Stomach smooth muscle (tissue), 2 donors: ENCODE results near the gene NBL1.
"Not testable (repeated sequence)": the region's sequence is repeated elsewhere in the genome, so short reads cannot be mapped to it uniquely, and the experiment has no call there.

Source experiments
- H3K27ac ChIP-seq: one replicate; pipeline ENCODE4 v1.7.0; 2013; ENCODE audit warnings: mild to moderate bottlenecking, low read length, inconsistent platforms
- H3K27me3 ChIP-seq, 2 donors: one replicate each; pipeline ENCODE4 v1.7.0; 2013; ENCODE audit warnings: low read length in 2 of 2; ENCODE audit not compliant: insufficient read depth in 2 of 2, control insufficient read depth in 1 of 2
- H3K36me3 ChIP-seq, 2 donors: one replicate each; pipeline ENCODE4 v1.7.0; 2013; ENCODE audit warnings: low read length in 2 of 2; ENCODE audit not compliant: control insufficient read depth in 2 of 2, insufficient read depth in 2 of 2
- H3K4me1 ChIP-seq: one replicate; pipeline ENCODE4 v1.7.0; 2013; ENCODE audit warnings: low read length; ENCODE audit not compliant: control insufficient read depth, insufficient read depth
- H3K4me3 ChIP-seq, 2 donors: one replicate each; pipeline ENCODE4 v1.7.0; 2013; ENCODE audit warnings: low read length in 2 of 2
- H3K9ac ChIP-seq, 2 donors: one replicate each; pipeline ENCODE4 v1.7.0; 2013; ENCODE audit warnings: low read length in 2 of 2, mild to moderate bottlenecking in 1 of 2
- H3K9me3 ChIP-seq, 2 donors: one replicate each; pipeline ENCODE4 v1.7.0; 2013; ENCODE audit warnings: low read length in 2 of 2; ENCODE audit not compliant: control insufficient read depth in 2 of 2
- donor health status: healthy.
- donor health status: Pancreatic carcinoma.

NBL1 gene

DNA sequence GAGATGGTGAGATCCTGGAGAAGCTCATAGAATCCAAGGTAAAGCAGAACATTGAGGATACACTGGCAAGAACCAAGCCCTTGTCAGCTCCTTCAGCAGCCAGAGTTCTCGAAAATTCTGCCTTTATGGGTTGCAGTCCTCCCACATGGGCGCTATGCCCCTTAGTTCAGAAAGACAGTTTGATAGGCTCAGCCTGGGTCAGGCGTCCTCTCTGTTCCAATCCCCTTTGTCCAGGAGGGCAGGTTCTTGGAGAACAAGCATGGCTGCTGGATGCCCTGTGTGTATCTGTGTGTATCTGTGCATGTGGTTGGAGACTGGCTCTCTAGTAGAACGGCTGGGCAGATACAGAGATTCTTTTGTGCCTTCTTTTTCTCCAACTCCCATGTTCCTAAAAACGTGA lies 8.0 kb upstream of the NBL1 start:
- Histone ChIP-seq H3K4me1 (peaks cover 4% of the 10 kb centered on the region), H3K27ac (no peak overlapping the region), H3K4me3 (no peak overlapping the region), H3K9me3 (no peaks in the 10 kb centered on the region), H3K36me3 (no peaks in the 10 kb centered on the region), H3K27me3 (no peaks in the 10 kb centered on the region), H3K9ac (no peak overlapping the region)

DNA sequence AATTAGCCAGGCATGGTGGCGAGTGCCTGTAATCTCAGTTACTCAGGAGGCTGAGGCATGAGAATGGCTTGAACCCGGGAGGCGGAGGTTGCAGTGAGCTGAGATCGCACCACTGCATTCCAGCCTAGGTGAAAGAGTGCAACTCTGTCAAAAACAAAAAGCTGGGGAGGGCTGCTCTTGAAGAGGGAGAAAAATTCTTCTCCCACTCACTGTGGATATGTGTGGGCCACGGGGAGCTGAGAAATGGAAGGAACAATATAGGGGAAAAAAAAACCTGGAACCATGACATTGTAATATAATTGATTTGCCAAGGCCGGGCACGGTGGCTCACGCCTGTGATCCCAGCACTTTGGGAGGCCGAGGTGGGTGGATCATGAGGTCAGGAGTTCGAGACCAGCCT lies 7.4 kb upstream of the NBL1 start:
- not testable (repeated sequence) for H3K27ac ChIP-seq, H3K27me3 ChIP-seq, H3K9ac ChIP-seq, H3K36me3 ChIP-seq, H3K4me3 ChIP-seq, H3K4me1 ChIP-seq, H3K9me3 ChIP-seq

DNA sequence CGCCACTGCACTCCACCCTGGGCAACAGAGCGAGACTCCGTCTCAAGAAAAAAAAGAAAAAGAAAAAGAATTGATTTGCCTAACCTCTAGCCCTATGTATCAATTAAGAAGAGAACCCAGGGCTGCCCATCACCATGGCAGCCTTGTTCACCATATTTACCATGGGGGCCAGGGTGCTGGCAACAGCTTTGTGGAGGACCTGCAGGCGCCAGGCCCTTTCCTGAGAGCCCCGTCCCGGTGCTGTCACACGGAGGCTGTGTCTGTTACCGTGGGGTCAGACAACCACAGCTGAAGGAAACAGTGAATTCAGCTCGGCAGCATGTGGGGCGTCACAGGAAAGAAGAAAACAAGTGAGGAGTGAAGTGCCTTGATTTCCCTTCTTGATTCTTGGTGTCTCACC lies 6.5 kb upstream of the NBL1 start:
- Histone ChIP-seq H3K27me3 (no peaks in the 10 kb centered on the region), H3K36me3 (no peaks in the 10 kb centered on the region), H3K27ac (no peak overlapping the region), H3K4me3 (no peak overlapping the region), H3K4me1 (peaks cover 4% of the 10 kb centered on the region), H3K9ac (no peak overlapping the region), H3K9me3 (no peaks in the 10 kb centered on the region)

DNA sequence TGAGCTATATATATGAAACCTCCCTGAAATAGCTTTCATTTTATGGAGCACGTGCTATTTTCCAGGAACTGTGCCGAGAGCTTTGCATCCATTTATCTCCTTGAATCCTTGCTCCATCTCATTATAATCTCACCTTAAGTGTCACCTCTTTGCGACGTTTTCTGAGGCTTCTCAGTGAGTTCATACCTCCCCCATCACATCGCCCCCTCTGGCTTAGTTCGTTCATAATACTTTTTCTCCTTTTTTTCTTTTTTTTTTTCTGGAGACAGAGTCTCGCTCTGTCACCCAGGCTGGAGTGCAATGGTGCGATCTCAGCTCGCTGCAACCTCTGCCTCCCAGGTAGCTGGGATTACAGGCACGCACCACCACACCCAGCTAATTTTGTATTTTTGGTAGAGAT lies 4.9 kb upstream of the NBL1 start:
- not testable (repeated sequence) for H3K27ac ChIP-seq, H3K4me3 ChIP-seq, H3K9me3 ChIP-seq, H3K36me3 ChIP-seq, H3K9ac ChIP-seq, H3K27me3 ChIP-seq
- H3K4me1 ChIP-seq, result peaks cover 13% of the 10 kb centered on the region

DNA sequence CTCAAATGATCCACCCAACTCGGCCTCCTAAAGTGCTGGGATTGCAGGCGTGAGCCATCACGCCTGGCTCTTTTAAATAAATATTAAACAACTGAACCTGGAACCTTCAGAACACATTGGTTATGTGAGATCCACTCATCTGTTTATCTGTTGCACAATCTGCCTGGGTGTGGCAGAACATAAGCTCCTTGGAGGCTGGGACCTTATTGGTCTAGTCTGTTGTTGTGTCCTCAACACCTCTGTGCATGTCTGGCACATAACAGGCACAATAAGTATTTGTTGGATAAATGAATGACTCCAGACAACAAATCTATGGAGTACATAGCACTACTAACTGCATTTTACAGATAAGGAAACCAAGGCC lies 4.1 kb upstream of the NBL1 start:
- no peaks in the 10 kb centered on the region for H3K36me3 ChIP-seq
- H3K9me3 ChIP-seq, result no peaks in the 10 kb centered on the region
- peaks cover 13% of the 10 kb centered on the region for H3K4me1 ChIP-seq
- H3K27me3 ChIP-seq, result no peaks in the 10 kb centered on the region
- no peak overlapping the region for H3K27ac ChIP-seq
- H3K9ac ChIP-seq, result no peak overlapping the region
- H3K4me3 ChIP-seq, result no peak overlapping the region

DNA sequence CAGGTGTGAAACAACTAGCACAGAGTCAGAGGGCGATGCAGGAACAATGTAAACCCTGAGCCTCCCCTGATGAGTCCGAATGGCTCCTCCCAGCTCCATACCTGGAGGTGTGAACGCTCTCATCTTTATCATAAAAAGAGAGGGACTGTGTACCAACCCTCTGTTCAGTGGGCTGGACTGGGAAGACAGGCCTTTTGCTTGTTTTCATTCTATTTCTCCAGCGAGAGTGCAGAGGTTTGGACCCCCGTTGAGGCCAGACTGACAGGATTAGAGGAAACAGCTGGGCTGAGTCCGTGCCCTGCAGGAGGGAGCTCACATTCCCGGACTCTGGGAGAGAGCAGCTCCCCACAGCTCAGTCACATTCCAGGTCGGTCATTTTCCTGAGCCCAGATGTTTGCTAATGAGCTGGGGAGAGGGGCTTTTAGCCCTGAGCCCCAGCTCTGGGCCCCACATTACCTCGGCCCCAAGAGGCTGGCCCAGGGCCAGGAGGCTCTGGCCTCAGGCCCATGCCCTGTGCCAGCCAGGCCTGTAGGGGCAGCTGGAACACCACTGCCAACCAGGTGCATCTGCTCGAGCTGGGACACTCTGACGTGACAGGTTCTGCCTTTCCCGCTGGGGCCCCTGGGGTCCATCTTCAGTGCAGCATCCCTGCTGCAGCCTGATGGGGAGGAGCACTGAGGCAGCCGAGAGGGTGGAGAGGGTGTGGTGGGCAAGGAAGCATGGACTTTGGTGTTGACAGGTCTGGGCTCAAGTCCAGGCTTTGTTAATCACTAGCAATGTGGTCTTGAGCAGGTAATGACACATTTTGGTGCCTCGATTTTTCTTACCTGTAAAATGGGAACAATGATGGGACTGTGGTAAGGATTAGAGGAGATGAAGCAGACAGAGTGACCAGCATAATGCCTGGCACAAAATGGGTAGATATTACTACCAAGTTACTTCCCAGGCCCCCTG lies 3.5 kb upstream of the NBL1 start:
- Histone ChIP-seq H3K9ac (no peak overlapping the region), H3K27ac (no peak overlapping the region), H3K36me3 (no peaks in the 10 kb centered on the region), H3K4me1 (peaks cover 19% of the 10 kb centered on the region), H3K4me3 (no peak overlapping the region), H3K9me3 (no peaks in the 10 kb centered on the region), H3K27me3 (no peaks in the 10 kb centered on the region)

DNA sequence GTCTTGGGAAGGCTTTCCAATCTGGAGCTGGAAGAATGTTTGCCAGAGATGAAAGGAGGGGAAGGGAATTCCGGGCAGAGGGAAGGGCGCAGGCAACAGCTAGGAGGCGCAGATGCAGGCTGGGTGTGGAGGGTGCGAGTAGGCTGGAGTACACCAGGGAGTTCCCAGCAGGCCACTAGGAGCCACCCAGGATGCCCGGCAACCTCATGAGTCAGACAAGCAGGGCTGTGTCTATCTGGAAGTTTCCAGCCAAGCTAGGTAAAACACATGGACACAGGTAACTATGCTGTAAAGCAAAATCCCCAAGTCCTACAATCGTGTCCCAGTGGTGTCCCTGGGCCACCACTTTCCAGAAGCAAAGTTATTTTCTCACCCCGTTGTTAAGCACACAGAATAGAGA lies 990 bp upstream of the NBL1 start:
- Histone ChIP-seq H3K4me3 (peak overlapping the region; percentile 76 to 77), H3K36me3 (no peaks in the 10 kb centered on the region), H3K9ac (peak overlapping the region; percentile 68 to 74), H3K4me1 (peaks cover 44% of the 10 kb centered on the region), H3K27me3 (no peaks in the 10 kb centered on the region), H3K27ac (peak overlapping the region; percentile 77), H3K9me3 (no peaks in the 10 kb centered on the region)

DNA sequence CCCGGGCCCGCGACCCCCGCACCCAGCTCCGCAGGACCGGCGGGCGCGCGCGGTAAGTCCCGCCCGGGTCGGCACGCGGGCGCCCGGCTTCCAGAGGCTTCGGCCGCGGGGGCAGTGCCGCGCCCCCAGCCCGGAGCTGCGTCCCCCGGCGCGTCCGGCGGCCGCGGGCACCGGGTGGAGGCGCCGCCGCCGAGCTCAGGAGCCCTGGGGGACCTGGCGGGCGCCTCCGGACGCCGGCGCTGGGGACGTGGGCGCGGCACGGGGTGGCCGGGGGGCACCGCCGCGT lies 227 bp downstream of the NBL1 start:
- Histone ChIP-seq H3K4me1 (peaks cover 52% of the 10 kb centered on the region), H3K4me3 (peak overlapping the region; percentile 84 to 93), H3K9me3 (no peaks in the 10 kb centered on the region), H3K27me3 (no peaks in the 10 kb centered on the region), H3K9ac (peak overlapping the region; percentile 90 to 92), H3K27ac (peak overlapping the region; percentile 83), H3K36me3 (no peaks in the 10 kb centered on the region)

DNA sequence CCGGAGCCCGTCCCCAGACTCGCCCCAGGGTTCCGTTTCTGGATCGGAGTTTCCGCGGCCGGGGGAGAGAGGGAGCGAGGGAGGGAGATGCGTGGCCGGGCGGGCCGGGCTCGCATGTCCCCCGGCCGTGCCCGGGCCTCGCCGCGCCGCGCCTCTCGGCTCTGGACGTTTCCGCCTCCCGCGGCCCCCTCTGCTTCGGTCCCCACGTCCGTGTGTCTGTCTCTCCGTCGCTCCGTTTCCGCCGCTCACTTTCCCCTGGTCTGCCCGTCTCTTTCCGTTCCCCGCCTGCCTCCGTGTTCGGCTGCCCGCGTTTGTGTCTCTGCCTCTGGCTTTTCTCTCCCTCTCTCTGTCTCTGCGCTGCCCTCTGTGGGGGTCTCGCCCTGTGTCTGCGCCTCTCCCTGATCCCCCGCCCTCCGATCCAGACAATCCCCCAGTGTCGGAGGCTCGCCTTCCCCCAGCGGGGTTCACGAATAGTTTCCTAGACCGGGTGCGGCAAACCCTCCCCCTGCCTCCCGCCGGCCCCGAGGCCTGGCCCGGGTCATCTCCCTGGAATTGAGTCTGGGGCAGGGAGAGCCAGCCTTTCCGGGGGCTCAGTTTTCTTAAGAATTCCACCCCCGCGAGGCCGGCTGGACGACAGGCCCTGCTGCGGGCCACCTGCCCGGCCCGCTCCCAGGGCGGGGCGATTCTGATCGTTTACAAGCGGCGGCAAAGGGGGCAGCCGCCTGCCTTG lies 735 bp downstream of the NBL1 start:
- Histone ChIP-seq H3K27me3 (no peaks in the 10 kb centered on the region), H3K36me3 (no peaks in the 10 kb centered on the region), H3K4me1 (peaks cover 52% of the 10 kb centered on the region), H3K9me3 (no peaks in the 10 kb centered on the region), H3K27ac (peak overlapping the region; percentile 83), H3K4me3 (peak overlapping the region; percentile 84 to 93), H3K9ac (peak overlapping the region; percentile 90 to 92)

DNA sequence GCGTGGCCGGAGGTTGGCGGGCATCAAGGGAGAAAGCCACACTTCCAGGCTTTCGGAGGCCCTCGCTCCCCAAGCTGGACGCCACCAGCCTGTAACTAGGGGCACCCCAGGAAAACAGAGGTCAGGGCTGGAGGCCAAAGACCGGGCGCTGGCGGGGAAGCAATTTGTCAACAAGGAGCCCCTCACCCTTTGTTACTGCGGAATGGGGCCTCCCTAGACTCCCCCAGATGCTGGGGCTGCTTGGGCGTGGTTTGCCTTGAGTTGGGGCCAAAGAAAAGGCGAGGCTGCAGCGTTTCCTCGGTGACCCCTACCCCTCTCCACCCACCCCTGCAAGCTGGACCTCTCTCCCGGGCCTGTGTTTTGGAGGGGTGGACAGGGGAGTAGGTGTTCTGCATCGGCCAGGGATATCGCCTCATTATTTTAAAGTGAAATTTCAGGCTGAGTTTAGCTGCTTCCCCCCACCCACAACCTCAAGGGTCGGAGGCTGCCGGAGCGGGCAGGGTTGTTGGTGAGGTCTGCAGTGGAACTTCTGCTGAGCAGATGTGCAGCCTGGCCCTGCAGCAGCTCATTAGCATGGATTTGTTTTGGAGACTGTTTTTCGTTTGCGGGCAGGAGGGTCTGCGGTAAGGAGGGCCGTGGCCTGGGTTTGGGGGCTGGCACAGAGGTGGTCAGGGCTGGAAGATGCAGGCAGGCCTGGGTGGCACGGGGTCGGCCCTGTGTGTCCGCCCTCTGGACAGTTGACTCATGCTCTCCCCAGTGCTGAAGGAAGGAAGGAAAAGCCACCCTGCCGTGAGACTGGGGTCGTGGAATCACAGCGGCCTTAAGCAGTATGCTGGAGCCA lies 1.5 kb downstream of the NBL1 start:
- Histone ChIP-seq H3K4me1 (peaks cover 56% of the 10 kb centered on the region), H3K36me3 (no peaks in the 10 kb centered on the region), H3K9me3 (no peaks in the 10 kb centered on the region), H3K9ac (peak overlapping the region; percentile 90 to 92), H3K27ac (peak overlapping the region; percentile 83), H3K27me3 (no peaks in the 10 kb centered on the region), H3K4me3 (peak overlapping the region; percentile 84 to 93)
